ENCODE results near the gene ACTG1. TPM values are rescaled to one million over a fixed set of nuclear protein-coding genes. Genes with fewer than 3 reads are reported as not detected.

ACTG1 gene
- total and polyA plus RNA-seq, 2 of the 13 experiments (the other 11 are each of a cell fraction or from before 2014, with no cell fraction given), result 973 to 1,138 TPM

DNA sequence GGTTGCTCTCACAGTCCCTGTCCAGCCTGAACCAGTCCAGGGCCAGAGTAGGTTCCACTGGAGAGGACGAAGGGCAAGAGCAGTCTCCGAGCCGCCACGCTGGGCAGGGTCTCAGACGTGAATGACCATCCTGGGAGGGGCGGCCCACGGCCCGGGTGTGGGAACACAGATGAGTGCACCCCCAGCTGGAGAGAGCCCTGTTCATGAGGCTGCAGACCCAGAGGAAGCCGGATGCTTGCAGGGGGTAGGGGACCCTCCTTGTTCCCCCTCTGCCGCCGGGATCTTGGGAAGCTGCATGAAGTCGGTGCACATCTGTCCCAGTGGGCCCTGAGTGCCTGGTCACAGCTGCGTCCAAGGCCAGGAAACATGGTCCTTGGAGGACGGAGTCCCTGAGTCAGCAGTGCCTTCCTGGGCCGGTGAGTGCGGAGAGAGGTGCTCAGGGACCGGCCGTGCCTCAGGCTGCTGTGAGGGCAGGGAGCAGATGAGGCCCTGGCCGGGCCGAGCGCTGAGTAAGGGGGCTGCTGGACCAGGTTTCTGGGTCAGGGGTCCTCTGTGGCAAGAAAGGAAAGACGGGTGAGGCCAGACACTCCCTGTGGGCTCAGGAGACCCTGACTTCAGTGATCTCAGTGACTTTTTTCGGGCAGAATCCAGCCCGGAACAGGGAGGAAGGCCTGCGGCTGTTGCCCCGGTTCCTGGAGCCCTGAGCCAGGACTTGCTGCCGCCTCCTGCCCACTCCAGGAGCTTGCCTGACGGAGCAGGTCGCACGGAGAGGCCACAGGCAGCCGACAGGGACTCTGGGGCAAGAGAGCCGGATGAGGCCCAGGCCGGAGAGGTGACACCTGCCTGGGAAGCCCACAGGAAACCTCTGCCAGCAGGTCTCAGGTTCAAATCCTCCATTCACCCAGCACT lies 45.8 kb downstream of the ACTG1 start (continued):
- TF ChIP-seq, protein P1, sequence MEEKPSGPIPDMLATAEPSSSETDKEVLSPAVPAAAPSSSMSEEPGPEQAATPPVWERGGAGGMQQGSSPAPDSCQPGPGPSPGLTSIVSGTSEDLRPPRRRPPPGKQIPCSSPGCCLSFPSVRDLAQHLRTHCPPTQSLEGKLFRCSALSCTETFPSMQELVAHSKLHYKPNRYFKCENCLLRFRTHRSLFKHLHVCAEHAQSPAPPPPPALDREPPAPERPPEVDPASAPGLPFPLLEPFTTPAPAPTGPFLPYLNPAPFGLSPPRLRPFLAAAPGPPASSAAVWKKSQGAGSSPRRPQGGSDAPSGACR (CRISPR knock-in tag; IDR thresholded peaks at IDR 0.05), result 0 out of 2 replicates have a peak, but pooled peaks have one; percentile 32
- TF ChIP-seq, protein P2, sequence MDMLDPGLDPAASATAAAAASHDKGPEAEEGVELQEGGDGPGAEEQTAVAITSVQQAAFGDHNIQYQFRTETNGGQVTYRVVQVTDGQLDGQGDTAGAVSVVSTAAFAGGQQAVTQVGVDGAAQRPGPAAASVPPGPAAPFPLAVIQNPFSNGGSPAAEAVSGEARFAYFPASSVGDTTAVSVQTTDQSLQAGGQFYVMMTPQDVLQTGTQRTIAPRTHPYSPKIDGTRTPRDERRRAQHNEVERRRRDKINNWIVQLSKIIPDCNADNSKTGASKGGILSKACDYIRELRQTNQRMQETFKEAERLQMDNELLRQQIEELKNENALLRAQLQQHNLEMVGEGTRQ (IDR thresholded peaks at IDR 0.05; ENCODE audit: low read depth, low read length), result no peak
- TF ChIP-seq, protein P2 (CRISPR knock-in tag; IDR thresholded peaks at IDR 0.05; ENCODE audit: borderline replicate concordance), result no peak
- TF ChIP-seq CHCHD3 (CRISPR knock-in tag; IDR thresholded peaks at IDR 0.05), result 0 out of 2 replicates have a peak, but pooled peaks have one; percentile 62
- TF ChIP-seq GATAD2A (CRISPR knock-in tag; IDR thresholded peaks at IDR 0.05), result peak; percentile 9; the same call in 1 of the 2 replicates
- no peak for TF ChIP-seq PHF21A (CRISPR knock-in tag; IDR thresholded peaks at IDR 0.05)
- no peak for TF ChIP-seq HCFC1 (IDR thresholded peaks at IDR 0.05; ENCODE audit: low read depth, low read length)
- no peak for TF ChIP-seq TEAD2 (CRISPR knock-in tag; IDR thresholded peaks at IDR 0.05)
- TF ChIP-seq ZNF605 (CRISPR knock-in tag; IDR thresholded peaks at IDR 0.05), result no peak
- TF ChIP-seq, protein P3, sequence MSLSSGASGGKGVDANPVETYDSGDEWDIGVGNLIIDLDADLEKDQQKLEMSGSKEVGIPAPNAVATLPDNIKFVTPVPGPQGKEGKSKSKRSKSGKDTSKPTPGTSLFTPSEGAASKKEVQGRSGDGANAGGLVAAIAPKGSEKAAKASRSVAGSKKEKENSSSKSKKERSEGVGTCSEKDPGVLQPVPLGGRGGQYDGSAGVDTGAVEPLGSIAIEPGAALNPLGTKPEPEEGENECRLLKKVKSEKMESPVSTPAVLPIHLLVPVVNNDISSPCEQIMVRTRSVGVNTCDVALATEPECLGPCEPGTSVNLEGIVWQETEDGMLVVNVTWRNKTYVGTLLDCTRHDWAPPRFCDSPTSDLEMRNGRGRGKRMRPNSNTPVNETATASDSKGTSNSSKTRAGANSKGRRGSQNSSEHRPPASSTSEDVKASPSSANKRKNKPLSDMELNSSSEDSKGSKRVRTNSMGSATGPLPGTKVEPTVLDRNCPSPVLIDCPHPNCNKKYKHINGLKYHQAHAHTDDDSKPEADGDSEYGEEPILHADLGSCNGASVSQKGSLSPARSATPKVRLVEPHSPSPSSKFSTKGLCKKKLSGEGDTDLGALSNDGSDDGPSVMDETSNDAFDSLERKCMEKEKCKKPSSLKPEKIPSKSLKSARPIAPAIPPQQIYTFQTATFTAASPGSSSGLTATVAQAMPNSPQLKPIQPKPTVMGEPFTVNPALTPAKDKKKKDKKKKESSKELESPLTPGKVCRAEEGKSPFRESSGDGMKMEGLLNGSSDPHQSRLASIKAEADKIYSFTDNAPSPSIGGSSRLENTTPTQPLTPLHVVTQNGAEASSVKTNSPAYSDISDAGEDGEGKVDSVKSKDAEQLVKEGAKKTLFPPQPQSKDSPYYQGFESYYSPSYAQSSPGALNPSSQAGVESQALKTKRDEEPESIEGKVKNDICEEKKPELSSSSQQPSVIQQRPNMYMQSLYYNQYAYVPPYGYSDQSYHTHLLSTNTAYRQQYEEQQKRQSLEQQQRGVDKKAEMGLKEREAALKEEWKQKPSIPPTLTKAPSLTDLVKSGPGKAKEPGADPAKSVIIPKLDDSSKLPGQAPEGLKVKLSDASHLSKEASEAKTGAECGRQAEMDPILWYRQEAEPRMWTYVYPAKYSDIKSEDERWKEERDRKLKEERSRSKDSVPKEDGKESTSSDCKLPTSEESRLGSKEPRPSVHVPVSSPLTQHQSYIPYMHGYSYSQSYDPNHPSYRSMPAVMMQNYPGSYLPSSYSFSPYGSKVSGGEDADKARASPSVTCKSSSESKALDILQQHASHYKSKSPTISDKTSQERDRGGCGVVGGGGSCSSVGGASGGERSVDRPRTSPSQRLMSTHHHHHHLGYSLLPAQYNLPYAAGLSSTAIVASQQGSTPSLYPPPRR (CRISPR knock-in tag; IDR thresholded peaks at IDR 0.05; ENCODE audit: borderline replicate concordance), result no peak
- TF ChIP-seq ZNF34 (CRISPR knock-in tag; IDR thresholded peaks at IDR 0.05; ENCODE audit: borderline replicate concordance), result no peak
- no peak for TF ChIP-seq RFX3 (CRISPR knock-in tag; IDR thresholded peaks at IDR 0.05)
- no peak for TF ChIP-seq SIX1 (CRISPR knock-in tag; IDR thresholded peaks at IDR 0.05; ENCODE audit: borderline replicate concordance)
- no peak for TF ChIP-seq CC2D1A (CRISPR knock-in tag; IDR thresholded peaks at IDR 0.05)
- TF ChIP-seq, protein P4, sequence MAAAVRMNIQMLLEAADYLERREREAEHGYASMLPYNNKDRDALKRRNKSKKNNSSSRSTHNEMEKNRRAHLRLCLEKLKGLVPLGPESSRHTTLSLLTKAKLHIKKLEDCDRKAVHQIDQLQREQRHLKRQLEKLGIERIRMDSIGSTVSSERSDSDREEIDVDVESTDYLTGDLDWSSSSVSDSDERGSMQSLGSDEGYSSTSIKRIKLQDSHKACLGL (CRISPR knock-in tag; IDR thresholded peaks at IDR 0.05), result peak; percentile 16
- no peak for TF ChIP-seq TIGD3 (CRISPR knock-in tag; IDR thresholded peaks at IDR 0.05; ENCODE audit: borderline replicate concordance)
- TF ChIP-seq SALL2 (CRISPR knock-in tag; IDR thresholded peaks at IDR 0.05), result no peak
- no peak for TF ChIP-seq CEBPG (CRISPR knock-in tag; IDR thresholded peaks at IDR 0.05)
- no peak for TF ChIP-seq ZNF354B (CRISPR knock-in tag; IDR thresholded peaks at IDR 0.05)
- TF ChIP-seq ZNF878 (CRISPR knock-in tag; IDR thresholded peaks at IDR 0.05), result no peak
- peak; percentile 69; the same call in 1 of the 2 replicates for TF ChIP-seq ZNF501 (CRISPR knock-in tag; IDR thresholded peaks at IDR 0.05)
